ENCODE results near the gene KLHL22.
"Not testable (repeated sequence)": the region's sequence is repeated elsewhere in the genome, so short reads cannot be mapped to it uniquely, and the experiment has no call there.

KLHL22 gene

DNA sequence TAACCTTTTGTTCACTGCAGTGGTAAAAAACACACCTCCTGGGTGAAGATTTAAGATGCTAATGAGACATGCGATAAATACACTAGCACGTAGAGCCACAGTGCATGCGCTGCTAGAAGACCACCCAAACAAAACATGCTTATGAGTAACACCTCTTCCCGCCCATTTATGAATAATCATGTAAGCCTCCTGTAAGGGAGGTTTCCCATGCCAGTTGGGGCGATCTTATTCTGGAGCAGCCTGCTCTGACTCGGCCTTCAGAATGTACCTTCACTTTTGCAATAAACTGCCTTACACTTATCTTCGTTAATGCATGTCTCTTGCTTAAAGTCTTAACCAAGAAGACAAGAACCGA lies 39.9 kb downstream of the KLHL22 start:
- Histone ChIP-seq H3K4me1 (ENCODE audit: insufficient read depth, low read length, severe bottlenecking) (no peaks in the 10 kb centered on the region), H3K9ac (ENCODE audit: low read length) (no peak overlapping the region), H3K36me3 (ENCODE audit: insufficient read depth, low read length) (no peaks in the 10 kb centered on the region; the same call in 1 of the 2 replicates), H3K79me2 (ENCODE audit: insufficient read depth, low read length) (no peaks in the 10 kb centered on the region), H3K27me3 (ENCODE audit: insufficient read depth, low read length) (no peaks in the 10 kb centered on the region), H3K4me3 (ENCODE audit: low read depth, low read length, poor library complexity, severe bottlenecking) (no peak overlapping the region), H3K27ac (ENCODE audit: low read depth, low read length, poor library complexity, severe bottlenecking) (no peak overlapping the region), H3K9me3 (ENCODE audit: low read length) (no peaks in the 10 kb centered on the region), H4K20me1 (ENCODE audit: insufficient read depth, low read length) (no peaks in the 10 kb centered on the region), H3K4me2 (ENCODE audit: low read length) (no peak overlapping the region), H3F3A (ENCODE audit: insufficient read depth, low read length) (no peaks in the 10 kb centered on the region), H3K9me2 (ENCODE audit: low read depth, low read length) (no peaks in the 10 kb centered on the region), H2AFZ (ENCODE audit: low read length) (no peak overlapping the region)
- TF ChIP-seq EZH2 (IDR thresholded peaks at IDR 0.05; ENCODE audit: borderline replicate concordance, low read length), result no peak
- TF ChIP-seq, protein P1, sequence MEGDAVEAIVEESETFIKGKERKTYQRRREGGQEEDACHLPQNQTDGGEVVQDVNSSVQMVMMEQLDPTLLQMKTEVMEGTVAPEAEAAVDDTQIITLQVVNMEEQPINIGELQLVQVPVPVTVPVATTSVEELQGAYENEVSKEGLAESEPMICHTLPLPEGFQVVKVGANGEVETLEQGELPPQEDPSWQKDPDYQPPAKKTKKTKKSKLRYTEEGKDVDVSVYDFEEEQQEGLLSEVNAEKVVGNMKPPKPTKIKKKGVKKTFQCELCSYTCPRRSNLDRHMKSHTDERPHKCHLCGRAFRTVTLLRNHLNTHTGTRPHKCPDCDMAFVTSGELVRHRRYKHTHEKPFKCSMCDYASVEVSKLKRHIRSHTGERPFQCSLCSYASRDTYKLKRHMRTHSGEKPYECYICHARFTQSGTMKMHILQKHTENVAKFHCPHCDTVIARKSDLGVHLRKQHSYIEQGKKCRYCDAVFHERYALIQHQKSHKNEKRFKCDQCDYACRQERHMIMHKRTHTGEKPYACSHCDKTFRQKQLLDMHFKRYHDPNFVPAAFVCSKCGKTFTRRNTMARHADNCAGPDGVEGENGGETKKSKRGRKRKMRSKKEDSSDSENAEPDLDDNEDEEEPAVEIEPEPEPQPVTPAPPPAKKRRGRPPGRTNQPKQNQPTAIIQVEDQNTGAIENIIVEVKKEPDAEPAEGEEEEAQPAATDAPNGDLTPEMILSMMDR (IDR thresholded peaks at IDR 0.05; ENCODE audit: low read length), result no peak

DNA sequence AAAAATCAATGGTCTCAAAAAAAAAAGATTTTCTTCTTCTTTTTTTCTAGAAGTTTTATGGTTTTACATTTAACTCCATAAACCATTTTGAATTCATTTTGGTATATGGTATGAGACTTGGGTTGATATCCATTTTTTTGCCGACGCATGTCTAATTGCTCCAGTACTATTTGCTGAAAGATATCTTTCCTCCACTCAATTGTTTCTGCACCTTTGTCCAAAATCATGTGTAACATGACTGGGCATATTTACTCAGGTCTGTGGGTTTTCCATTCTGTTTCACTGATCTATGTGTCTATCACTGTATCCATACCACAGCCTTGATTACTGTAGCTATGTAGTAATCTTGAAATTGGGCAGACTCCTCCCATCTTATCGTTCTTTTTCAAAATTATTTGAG lies 42.4 kb downstream of the KLHL22 start:
- H3K9me2 ChIP-seq (ENCODE audit: low read depth, low read length), result no peaks in the 10 kb centered on the region
- H2AFZ ChIP-seq (ENCODE audit: low read length), result no peak overlapping the region
- H3K79me2 ChIP-seq (ENCODE audit: insufficient read depth, low read length), result no peaks in the 10 kb centered on the region
- no peaks in the 10 kb centered on the region; the same call in 1 of the 2 replicates for H3K36me3 ChIP-seq (ENCODE audit: insufficient read depth, low read length)
- H3K9ac ChIP-seq (ENCODE audit: low read length), result no peak overlapping the region
- H3K4me3 ChIP-seq (ENCODE audit: low read depth, low read length, poor library complexity, severe bottlenecking), result no peak overlapping the region
- no peaks in the 10 kb centered on the region for H3F3A ChIP-seq (ENCODE audit: insufficient read depth, low read length)
- no peaks in the 10 kb centered on the region for H3K4me1 ChIP-seq (ENCODE audit: insufficient read depth, low read length, severe bottlenecking)
- no peaks in the 10 kb centered on the region for H4K20me1 ChIP-seq (ENCODE audit: insufficient read depth, low read length)
- no peaks in the 10 kb centered on the region for H3K9me3 ChIP-seq (ENCODE audit: low read length)
- no peak for TF ChIP-seq EZH2 (IDR thresholded peaks at IDR 0.05; ENCODE audit: borderline replicate concordance, low read length)
- TF ChIP-seq, protein P1 (IDR thresholded peaks at IDR 0.05; ENCODE audit: low read length), result no peak
- H3K27ac ChIP-seq (ENCODE audit: low read depth, low read length, poor library complexity, severe bottlenecking), result no peak overlapping the region
- H3K4me2 ChIP-seq (ENCODE audit: low read length), result no peak overlapping the region
- no peaks in the 10 kb centered on the region for H3K27me3 ChIP-seq (ENCODE audit: insufficient read depth, low read length)

DNA sequence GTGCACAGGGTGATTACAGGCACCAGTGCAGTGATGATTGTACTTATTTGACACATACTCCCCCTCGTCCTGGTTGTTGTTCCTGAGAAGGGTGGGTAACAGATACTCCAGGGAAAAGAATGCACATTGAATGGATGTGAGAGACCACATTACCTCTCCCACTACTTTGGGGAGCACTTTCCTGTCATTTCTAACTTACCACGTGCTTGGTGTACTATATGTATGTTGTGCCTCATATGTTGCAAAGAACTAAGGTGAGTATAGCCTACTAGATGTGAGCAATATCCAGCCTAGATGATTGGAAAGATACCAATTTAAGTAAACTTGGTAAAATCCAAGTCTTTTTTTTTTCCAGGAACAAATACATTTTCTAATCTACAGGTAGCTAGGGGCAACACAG lies 43.7 kb downstream of the KLHL22 start:
- H3K4me2 ChIP-seq (ENCODE audit: low read length), result no peak overlapping the region

DNA sequence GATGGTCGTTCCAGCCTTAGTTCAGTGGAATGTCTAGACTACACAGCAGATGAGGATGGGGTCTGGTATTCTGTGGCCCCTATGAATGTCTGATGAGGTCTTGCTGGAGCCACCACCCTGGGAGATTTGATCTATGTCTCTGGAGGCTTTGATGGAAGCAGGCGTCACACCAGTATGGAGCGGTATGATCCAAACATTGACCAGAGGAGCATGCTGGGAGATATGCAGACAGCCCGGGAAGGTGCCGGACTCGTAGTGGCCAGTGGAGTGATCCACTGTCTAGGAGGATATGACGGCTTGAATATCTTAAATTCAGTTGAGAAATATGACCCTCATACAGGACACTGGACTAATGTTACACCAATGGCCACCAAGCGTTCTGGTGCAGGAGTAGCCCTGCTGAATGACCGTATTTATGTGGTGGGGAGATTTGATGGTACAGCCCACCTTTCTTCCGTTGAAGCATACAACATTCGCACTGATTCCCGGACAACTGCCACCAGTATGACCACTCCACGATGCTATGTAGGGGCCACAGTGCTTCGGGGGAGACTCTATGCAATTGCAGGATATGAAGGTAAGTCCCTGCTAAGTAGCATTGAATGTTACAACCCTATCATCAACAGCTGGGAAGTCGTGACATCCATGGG lies 44.3 kb downstream of the KLHL22 start:
- H3K27ac ChIP-seq (ENCODE audit: low read depth, low read length, poor library complexity, severe bottlenecking); H3K4me3 ChIP-seq (ENCODE audit: low read depth, low read length, poor library complexity, severe bottlenecking); H3K27me3 ChIP-seq (ENCODE audit: insufficient read depth, low read length); H3K9me3 ChIP-seq (ENCODE audit: low read length); H3F3A ChIP-seq (ENCODE audit: insufficient read depth, low read length); H3K9me2 ChIP-seq (ENCODE audit: low read depth, low read length); H2AFZ ChIP-seq (ENCODE audit: low read length); H3K79me2 ChIP-seq (ENCODE audit: insufficient read depth, low read length); H3K4me1 ChIP-seq (ENCODE audit: insufficient read depth, low read length, severe bottlenecking); H3K4me2 ChIP-seq (ENCODE audit: low read length); H3K9ac ChIP-seq (ENCODE audit: low read length); H3K36me3 ChIP-seq (ENCODE audit: insufficient read depth, low read length); H4K20me1 ChIP-seq (ENCODE audit: insufficient read depth, low read length): not testable (repeated sequence)

More for the DNA sequence above, 43.7 kb downstream of the KLHL22 start:
- no peak overlapping the region for H2AFZ ChIP-seq (ENCODE audit: low read length)
- H3K4me3 ChIP-seq (ENCODE audit: low read depth, low read length, poor library complexity, severe bottlenecking), result no peak overlapping the region
- no peaks in the 10 kb centered on the region; the same call in 1 of the 2 replicates for H3K36me3 ChIP-seq (ENCODE audit: insufficient read depth, low read length)
- no peaks in the 10 kb centered on the region for H3K79me2 ChIP-seq (ENCODE audit: insufficient read depth, low read length)
- H3K27ac ChIP-seq (ENCODE audit: low read depth, low read length, poor library complexity, severe bottlenecking), result no peak overlapping the region
- H3K4me1 ChIP-seq (ENCODE audit: insufficient read depth, low read length, severe bottlenecking), result no peaks in the 10 kb centered on the region
- H3K9me2 ChIP-seq (ENCODE audit: low read depth, low read length), result no peaks in the 10 kb centered on the region
- H3K9me3 ChIP-seq (ENCODE audit: low read length), result no peaks in the 10 kb centered on the region
- H3K9ac ChIP-seq (ENCODE audit: low read length), result no peak overlapping the region
- no peaks in the 10 kb centered on the region for H3F3A ChIP-seq (ENCODE audit: insufficient read depth, low read length)
- H3K27me3 ChIP-seq (ENCODE audit: insufficient read depth, low read length), result no peaks in the 10 kb centered on the region
- no peaks in the 10 kb centered on the region for H4K20me1 ChIP-seq (ENCODE audit: insufficient read depth, low read length)
- TF ChIP-seq, protein P1 (IDR thresholded peaks at IDR 0.05; ENCODE audit: low read length), result no peak
- TF ChIP-seq EZH2 (IDR thresholded peaks at IDR 0.05; ENCODE audit: borderline replicate concordance, low read length), result no peak

Data from OCI-LY1 (cell line).